ENCODE measurements around the gene ZFAND3.
"Not testable (repeated sequence)": the region's sequence is repeated elsewhere in the genome, so short reads cannot be mapped to it uniquely, and the experiment has no call there.

ZFAND3 gene

DNA sequence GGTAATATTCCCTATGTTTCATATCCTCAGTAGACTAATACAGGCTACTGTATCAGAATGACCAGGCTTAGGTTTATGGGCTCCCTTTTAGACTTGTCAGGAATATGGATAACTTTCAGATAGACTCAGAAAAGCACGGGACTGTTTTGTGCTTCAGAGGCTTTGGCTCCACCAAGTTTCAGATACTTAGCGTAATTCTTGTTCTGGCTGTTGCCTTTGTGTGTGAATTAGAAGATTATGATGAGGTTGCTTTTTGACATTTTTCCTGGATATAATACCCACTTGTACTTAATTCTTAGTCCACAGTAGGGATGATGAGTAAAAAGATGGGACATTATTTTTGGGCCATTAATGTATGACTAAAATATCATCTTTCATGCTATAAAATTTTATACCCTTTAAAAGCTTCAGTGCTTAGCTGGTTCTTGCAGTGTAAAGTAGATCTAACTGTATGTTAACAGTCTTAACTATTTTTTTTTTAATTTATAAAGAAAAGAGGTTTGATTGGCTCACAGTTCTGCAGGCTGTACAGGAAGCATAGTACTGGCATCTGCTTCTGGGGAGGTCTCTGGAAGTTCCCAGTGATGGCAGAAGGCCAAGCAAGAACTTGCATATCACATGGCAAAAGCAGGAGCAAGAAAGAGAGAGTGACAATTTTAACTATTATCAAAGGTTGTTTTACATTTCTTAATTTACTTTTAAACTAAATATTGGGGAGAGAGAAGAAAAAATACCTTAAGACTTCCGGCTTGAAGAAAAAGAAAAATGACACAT is 120.7 kb downstream of the ZFAND3 start:
- no peak for DNase-seq

DNA sequence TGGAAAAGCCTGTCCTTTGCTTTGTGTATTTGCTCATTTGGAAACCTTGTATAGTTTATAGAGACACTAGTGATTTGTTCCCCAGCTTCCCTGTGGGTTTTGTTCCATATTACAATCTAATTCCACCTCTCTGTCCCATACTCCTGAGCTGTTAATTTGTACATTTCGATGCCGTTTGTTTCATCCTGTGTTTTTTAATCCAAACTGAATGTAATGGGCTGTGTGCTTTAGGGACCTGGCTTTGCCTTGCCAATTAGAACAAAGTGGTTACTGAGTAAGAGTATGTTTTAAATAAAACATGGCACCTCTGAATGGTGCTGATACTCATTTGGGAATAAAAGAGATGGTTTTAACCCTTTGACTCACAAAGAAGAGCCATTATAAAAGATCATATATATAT is 122.3 kb downstream of the ZFAND3 start:
- DNase-seq = no peak

DNA sequence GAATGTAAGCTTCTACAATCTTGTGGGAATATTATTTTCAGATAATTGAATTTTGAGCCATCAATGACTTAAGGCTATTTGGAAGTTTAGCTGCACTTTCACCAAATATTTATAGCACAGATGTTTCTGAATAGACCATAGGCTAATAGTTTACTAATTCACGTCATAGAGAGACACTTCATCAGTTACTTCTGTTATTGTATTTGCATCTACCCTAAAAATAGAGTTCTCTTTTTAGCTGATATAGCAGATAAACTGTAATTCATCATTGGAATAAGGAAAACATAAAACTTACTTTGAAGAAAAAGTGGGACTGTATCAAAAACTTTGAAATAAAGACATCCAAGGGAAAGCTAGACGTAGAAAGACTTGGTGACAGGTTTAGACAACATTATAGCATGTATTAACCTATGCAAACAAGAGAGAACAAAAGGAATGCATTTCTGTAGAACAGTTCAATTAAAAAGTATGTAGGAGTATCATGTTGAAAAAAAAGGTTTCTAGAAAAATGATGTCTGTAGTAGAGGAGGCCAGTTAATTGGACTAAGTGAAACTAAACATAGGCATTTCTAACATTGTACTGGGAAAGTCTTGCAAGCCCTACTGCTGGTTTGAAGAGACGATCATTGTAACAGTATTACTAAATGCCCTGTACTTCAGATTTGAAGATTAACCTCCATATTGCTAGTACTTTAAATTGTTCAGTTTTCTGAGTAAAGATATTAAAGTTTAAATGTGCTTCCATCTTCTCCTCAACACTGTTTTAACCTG is 123.3 kb downstream of the ZFAND3 start:
- DNase-seq = no peak

DNA sequence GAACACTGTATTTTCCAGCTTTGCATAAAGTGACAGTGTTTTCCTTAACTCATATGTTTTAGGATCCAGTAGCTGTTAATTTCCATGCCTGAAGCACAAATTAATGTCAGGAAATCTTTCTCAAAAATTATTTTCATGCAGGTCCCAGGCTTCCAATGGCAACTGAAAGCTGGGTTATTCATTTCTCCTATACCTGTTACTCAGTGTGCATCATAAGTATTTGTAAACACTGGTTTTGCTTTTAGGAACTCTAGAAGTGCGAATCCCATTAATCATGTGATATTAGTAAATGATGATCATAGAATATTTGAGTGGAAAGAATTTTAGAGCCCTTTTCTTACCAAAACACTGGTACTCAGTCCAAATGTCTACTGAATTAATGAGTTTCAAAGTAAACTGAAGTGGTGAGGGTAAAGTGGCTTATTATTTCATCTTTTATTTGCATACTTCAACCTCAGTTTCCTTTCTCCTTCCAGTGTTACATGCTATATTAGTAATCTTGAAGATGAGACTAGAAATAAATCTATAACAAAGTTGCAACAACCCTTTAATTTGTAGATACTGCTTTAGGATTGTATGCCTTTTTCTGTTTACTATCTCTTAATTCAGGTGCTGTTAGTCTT is 124.0 kb downstream of the ZFAND3 start:
- no peak for DNase-seq

DNA sequence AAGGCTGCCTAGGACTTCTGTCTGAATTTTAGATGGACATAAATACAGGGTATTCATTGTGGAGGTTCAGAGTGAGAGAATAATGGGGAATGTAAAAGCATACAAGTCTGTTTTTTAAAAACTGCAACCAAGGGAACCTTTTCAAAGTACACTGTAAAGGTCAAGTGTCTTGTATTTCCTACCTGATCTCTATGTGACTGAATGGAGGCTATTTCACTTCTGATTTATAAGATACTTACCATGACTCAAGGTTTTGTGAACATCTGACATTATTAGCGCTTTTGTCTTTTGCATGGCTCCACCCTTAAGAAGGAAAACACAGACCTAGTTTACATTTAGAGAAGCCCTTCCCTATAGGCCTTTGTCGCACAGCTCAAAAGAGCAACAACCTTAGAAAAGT is 126.5 kb downstream of the ZFAND3 start:
- no peak for DNase-seq

DNA sequence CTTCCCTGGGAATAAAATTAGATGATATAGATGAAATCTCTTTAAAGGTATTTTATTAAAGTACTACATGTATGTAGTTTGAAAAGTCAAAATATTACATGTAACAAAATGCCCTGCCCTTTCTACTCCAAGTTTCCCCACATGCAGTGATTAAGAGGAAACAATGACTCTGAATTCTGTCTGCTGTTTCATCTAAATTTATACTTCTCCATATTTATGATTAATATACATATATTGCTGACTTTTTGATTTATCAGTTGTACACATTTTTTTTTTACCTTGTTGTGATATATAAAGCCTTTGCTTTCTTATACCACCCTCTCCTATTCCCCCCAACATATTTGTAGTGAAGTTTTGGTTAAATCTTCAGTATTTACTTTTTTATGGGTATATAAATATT is 127.9 kb downstream of the ZFAND3 start:
- DNase-seq = no peak

DNA sequence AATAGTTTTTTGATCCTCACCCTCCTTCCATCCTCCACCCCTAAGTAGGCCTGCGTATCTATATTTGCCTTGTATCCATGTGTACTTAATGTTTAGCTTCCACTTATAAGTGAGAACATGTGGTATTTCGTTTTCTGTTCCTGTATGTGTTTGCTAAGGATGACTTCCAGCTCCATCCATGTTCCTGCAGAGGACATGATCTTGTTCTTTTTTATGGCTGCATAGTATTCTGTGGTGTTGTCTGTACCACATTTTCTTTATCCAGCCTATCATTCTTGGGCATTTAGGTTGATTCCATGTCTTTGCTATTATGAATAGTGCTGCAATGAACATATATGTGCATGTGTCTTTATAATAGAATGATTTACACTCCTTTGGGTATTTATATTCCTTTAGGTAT is 129.1 kb downstream of the ZFAND3 start:
- not testable (repeated sequence) for DNase-seq

DNA sequence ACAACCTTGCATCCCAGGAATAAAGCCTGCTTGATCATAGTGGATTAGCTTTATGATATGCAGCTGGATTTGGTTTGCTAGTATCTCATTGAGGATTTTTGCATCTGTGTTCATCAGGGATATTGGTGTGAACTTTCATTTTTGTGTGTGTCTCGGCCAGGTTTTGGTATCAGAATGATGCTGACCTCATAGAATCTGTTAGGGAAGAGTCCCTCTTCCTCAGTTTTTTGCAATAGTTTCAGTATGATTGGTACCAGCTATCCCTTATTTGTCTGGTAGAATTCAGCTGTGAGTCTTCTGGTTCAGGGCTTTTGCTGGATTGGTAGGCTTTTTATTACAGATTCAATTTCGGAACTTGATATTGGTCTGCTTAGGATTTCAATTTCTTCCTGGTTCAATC is 132.5 kb downstream of the ZFAND3 start:
- DNase-seq = no peak

DNA sequence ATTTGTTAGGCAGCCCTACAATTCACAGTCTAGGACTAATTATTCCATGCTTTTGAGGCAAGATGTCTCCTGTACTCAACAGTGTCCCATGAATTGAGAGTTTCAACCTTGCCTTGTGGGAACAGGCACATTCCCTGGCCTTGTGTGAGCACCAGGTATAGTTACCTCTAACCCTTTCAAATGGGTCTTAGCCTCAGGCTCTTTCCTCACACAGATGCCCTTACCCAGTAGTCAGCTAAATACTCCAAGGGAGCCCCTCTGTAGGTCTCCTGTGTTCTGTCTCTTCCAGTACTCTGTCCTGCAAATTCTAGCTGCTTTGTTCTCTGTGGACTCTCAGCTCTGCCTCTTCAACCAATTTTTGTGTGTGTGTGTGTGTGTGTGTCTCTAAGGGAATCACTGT is 135.3 kb downstream of the ZFAND3 start:
- no peak for DNase-seq

DNA sequence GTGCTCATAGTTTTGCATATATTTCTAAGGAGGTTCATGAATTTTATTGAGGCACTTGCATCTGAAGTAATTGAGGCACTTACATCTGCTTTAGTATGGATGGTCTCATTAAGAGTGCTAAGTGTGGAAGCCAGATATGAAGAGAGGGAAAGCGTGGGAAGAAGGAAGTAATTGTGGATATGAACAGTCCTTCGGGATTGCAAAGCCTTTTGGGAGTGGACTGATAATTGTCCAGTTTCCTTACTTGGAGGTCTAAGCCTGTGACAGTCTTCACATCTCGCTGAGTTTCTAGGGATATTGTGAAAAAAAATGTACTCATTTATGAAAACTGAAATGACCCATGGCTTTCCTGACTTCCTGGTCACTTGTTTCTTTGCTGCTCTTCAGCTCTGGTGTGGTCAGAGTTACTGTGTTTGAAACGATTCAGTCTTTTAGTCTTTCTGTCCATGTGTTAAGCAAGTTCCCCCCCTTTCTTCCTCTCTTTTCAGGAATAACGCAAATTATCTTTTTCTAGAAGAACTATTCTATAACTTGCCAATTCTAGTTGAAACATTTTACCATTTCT is 137.3 kb downstream of the ZFAND3 start:
- no peak for DNase-seq

DNA sequence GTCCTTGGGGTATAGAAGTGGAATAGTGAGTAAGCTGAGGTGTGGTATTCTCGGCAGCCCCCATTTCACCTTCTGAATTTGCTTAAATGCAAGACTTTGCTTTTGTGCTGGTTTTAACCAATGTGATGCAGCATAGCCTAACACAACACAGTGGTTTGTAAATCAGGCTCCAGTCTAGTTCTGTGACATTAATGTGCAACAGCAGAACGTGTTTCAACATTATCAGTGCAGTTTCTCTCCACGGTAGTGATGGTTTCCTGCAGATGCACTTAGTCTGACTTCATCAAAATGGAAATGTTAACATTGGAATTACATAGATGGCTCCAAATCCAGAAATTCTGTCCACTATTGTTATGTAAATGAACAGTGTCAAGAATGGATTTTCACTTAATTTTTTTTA is 139.5 kb downstream of the ZFAND3 start:
- no peak for DNase-seq

DNA sequence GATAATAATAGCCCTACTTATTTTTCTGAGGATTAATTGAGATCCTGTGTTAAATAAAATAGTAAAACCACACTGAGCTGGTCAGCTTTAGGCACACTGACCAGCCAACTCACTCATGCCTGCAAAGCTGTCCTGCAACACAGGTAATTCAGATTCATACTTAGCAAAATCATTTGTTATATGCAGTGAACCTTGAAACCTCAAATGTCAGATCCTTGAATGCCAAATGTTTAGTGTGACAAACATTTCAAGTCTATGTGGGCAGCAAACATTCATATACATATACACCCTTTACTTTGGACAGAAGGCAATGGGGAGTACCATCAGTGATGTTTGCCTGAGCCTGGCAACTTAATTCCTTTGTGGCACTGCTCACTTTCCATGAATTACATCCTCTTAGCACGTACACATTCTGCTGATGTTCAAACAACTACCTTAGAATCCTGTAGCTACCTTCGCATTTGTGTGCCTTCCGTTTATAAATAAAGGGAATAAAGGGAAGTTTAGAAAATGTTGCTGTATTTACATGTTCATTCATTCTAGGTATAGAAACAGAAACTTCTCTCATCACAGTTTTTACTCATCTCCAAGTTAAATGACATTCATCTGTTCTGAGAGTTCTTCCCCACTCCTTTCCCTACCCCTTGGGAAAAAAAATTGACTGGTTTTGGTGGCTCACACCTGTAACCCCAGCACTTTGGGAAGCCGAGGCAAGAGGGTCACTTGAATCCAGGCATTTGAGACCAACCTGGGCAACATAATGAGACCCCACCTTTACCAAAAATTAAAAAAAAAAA is 140.8 kb downstream of the ZFAND3 start:
- no peak for DNase-seq

DNA sequence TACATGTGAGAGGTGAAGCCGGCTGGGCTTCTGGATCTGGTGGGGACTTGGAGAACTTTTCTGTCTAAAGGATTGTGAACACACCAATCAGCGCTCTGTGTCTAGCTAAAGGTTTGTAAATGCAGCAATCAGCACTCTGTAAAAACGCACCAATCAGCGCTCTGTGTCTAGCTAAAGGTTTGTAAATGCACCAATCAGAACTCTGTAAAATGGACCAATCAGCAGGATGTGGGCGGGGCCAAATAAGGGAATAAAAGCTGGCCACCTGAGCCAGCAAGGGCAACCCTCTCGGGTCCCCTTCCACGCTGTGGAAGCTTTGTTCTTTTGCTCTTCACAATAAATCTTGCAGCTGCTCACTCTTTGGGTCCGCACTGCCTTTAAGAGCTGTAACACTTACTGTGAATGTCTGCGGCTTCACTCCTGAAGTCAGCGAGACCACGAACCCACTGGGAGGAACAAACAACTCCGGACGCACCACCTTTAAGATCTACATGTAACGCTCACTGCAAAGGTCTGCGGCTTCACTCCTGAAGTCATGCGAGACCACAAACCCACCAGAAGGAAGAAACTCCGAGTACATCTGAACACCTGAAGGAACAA is 143.1 kb downstream of the ZFAND3 start:
- not testable (repeated sequence) for DNase-seq

DNA sequence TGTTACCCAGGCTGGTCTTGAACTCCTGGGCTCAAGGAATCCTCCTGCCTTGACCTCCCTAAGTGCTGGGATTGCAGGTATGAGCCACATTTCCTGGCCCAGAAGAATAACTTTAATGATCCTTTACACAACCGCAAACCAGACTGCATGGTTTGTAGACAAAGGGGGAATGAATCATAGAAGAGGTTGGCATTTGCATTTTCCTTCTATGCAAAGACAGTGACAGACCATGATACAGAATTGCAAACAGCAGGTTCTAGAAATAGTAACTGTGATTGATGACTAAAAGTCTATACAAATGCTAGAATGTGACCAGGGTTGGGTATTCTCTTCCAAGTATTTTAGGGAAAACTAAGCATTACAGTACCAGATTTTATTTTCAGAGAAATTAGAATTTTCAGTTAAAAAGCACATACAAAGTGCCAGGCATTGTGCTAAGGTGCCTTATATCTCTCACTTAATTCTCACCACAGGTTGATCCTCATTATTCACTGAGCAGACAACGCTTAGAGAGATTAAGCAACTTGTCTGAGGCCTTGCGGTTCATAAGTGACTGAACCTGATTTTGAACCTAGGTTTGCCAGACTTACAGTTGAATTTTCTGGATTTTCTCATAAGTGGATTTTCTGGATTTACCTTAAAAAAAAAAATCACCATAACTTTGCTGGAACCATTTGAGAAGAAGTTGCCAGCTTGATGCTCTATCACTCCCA is 146.6 kb downstream of the ZFAND3 start:
- DNase-seq = no peak

DNA sequence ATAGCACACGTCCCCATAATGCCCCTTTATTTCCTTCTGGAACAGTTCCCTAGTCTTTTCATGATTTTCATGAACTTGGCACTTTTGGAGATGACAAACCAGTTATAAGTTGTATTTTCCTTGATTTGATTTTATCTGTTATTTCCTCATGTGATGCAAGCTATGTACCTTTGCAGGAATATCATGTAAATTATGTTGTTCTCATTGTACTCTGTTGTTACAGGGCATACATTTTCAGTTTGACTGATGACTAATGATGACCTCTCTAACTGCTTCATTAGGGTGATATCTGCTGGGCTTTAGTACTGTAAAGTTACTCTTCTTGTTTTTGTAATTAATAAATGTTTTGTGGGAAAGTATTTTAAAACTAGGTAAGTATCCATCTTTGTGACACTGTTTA is 147.3 kb downstream of the ZFAND3 start:
- no peak for DNase-seq

DNA sequence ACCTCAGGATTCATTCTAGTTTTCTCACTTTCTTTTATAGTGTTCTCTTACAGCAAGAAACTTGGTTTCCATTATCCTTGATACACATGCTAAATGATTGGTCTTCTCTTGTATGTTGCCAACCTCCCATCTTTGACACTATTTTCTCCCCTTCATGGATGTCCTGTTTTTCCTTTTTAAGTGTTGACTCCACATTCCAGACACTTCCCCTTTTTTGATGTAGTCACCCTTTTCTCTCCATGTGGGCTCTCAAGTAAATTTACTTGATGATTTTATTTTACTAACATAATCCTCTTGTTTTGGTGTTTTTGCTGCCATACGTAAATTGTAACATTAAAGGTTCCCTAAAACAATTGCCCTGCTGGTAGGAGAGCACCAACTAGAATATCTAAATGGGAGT is 148.1 kb downstream of the ZFAND3 start:
- DNase-seq = no peak

DNA sequence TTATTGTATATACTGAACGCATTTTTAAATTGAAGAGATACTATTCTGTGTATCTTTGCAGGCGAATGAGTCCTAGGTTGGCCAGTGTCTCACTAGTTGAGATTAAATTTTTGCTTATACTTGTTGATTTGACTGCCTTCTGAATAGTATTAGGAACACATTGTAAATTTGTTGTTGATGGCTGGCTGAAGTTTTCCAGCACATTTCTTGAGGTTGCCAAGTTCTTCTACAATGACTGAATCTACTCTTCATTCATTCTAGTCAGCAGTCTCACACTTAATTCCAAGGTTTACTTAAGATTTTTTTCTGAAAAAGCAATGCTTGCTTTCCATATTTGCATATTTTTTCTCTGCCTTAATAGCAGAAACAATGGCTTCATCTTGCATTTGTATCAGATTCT is 151.7 kb downstream of the ZFAND3 start:
- DNase-seq = no peak

DNA sequence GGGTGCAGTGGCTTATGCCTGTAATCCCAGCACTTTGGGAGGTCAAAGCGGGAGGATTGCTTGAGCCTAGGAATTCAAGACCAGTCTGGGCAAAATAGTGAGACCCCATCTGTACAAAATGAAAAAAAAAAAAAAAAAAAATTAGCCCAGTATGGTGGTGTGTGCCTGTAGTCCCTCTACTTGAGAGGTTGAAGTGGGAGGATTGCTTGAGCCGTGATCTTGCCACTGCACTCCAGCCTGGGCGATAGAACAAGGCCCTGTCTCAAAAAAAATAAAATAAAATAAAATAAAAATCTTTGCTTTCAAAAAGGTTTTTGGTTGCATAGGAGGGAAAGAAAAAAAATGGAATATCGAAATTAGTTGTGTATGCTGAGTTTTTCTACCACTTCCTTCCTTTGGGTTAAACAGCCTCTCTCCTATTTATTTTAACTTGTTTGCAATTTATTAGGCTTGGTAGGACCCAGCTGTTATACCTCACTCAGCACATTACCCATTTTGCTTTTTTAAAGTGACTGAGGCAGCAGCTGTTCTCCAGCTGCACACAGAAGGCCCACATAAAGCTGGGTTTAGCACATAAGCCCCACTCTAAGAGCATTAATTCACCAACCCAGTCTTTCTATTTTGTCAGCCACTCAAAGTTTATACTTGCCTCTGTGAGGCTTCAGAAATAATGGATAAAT is 152.3 kb downstream of the ZFAND3 start:
- no peak for DNase-seq

DNA sequence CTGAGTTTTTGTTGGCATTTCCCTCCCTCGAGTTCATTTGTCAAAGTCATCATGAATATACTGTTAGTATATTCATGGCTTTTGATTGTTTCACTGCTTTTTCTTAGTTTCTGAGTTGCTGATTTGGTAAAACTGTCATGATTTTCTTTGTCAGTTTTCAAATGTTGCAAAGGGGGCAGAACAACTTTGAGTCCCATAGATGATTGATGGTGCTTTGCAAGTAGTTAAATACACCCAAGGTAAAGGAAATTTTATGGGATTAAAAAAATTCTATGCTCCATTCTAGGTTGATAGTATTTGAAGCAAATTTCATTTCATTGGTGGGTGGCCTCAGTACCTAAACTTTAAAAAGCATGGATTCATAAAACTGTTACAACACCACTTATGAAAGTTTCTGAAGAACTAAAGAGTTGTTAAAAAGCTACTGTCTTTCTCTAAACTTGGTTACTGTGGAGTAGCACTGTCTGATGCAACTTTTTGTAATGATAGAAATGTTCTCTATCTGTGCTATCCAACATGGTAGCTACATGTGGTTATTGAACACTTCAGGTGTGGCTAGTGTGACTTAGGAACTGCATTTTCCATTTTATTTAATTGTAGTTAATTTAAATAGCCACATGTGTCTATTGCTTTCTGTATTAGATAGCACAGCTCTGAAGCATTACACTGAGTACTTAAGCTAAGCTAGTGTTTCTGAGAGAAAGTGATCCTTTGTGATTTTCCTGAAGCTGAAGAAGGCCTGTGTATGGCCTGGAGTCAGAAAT is 153.6 kb downstream of the ZFAND3 start:
- DNase-seq = no peak

DNA sequence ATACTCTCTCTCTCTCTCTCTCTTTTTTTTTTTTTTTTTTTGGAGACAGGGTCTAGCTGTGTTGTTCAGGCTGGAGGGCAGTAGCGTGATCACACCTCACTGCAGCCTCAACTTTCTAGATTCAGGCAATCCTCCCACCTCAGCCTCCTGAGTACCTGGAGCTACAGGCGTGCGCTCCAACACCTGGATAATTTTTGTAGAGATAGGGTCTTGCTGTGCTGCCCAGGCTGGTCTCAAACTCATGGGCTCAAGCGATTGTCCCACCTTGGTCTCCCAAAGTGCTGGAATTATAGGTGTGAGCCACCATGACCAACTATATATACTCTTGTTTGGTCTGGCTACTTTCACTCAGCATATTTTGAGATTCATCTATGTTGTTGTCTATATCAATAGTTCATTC is 154.9 kb downstream of the ZFAND3 start:
- no peak for DNase-seq
